GM10266 (cell line): ENCODE results near the gene THRB.

Experiments
- DNase-seq: peaks from one replicate; pipeline ENCODE4 v3.0.0; 2012; ENCODE audit errors: extremely low spot score
- CTCF ChIP-seq: IDR thresholded peaks from 2 replicates; pipeline ENCODE4 v1.5.1; 2012; ENCODE audit warnings: mild to moderate bottlenecking, low read depth; ENCODE audit not compliant: control insufficient read depth, insufficient read depth; ENCODE audit errors: missing control alignments

Gene THRB

GRCh38 chr3:24136624-24137310 lies 357.9 kb downstream of the THRB start:
- TF ChIP-seq CTCF, result no peak

GRCh38 chr3:24135280-24135679 lies 359.4 kb downstream of the THRB start:
- DNase-seq, result no peak
- no peak for TF ChIP-seq CTCF

More at GRCh38 chr3:24136624-24137310, 357.9 kb downstream of the THRB start:
- no peak for DNase-seq

- DNase-seq, result no peak
- TF ChIP-seq CTCF, result no peak
Measured at GRCh38 chr3:24133942-24134341, 360.7 kb downstream of the THRB start.

GRCh38 chr3:24133436-24133835 lies 361.2 kb downstream of the THRB start:
- no peak for TF ChIP-seq CTCF
- DNase-seq, result no peak

- DNase-seq, result no peak
- no peak for TF ChIP-seq CTCF
Measured at GRCh38 chr3:24129549-24129948, 365.1 kb downstream of the THRB start.

- TF ChIP-seq CTCF, result no peak
- DNase-seq, result no peak
Measured at GRCh38 chr3:24128199-24129005, 366.2 kb downstream of the THRB start.

GRCh38 chr3:24123596-24123995 lies 371.1 kb downstream of the THRB start:
- DNase-seq, result no peak
- TF ChIP-seq CTCF, result no peak
